NK-92 (cell line): Measurements from ENCODE around the gene TIAM1.

Experiments
- DNase-seq: peaks from one replicate; lab custom pipeline; 2025; ENCODE audit not compliant: unreplicated experiment; lab: John Stamatoyannopoulos, UW

Gene TIAM1

GRCh38 chr21:31176080-31176551 is 167.9 kb downstream of the TIAM1 start:
- DNase-seq: no peak

- DNase-seq: no peak
Observed at GRCh38 chr21:31173881-31174555, 170.0 kb downstream of the TIAM1 start.

GRCh38 chr21:31172328-31172727 is 171.7 kb downstream of the TIAM1 start:
- no peak for DNase-seq

- DNase-seq: no peak
Observed at GRCh38 chr21:31164713-31165694, 179.1 kb downstream of the TIAM1 start.

GRCh38 chr21:31162827-31163226 is 181.2 kb downstream of the TIAM1 start:
- no peak for DNase-seq

- DNase-seq: no peak
Observed at GRCh38 chr21:31162079-31162699, 181.9 kb downstream of the TIAM1 start.

GRCh38 chr21:31161157-31161556 is 182.9 kb downstream of the TIAM1 start:
- DNase-seq: no peak

- DNase-seq: no peak
Observed at GRCh38 chr21:31159808-31160207, 184.3 kb downstream of the TIAM1 start.

GRCh38 chr21:31158789-31159581 is 185.1 kb downstream of the TIAM1 start:
- DNase-seq: no peak

GRCh38 chr21:31157756-31158155 is 186.3 kb downstream of the TIAM1 start:
- no peak for DNase-seq

- DNase-seq: no peak
Observed at GRCh38 chr21:31156662-31157061, 187.4 kb downstream of the TIAM1 start.

GRCh38 chr21:31156169-31156568 is 187.9 kb downstream of the TIAM1 start:
- DNase-seq: no peak

- no peak for DNase-seq
Observed at GRCh38 chr21:31151156-31152045, 192.7 kb downstream of the TIAM1 start.

- DNase-seq: no peak
Observed at GRCh38 chr21:31145274-31145673, 198.8 kb downstream of the TIAM1 start.

GRCh38 chr21:31143036-31143435 is 201.0 kb downstream of the TIAM1 start:
- DNase-seq: no peak

GRCh38 chr21:31142600-31142999 is 201.5 kb downstream of the TIAM1 start:
- DNase-seq: no peak

- no peak for DNase-seq
Observed at GRCh38 chr21:31141389-31142000, 202.6 kb downstream of the TIAM1 start.

GRCh38 chr21:31140676-31141075 is 203.4 kb downstream of the TIAM1 start:
- DNase-seq: no peak

GRCh38 chr21:31140025-31140424 is 204.0 kb downstream of the TIAM1 start:
- no peak for DNase-seq
